NCI-H524 (cell line): ENCODE measurements around the gene COL5A1.
A peak's percentile ranks its signal among the peaks of the same experiment; 100 is the strongest.

Source experiments
- DNase-seq, 2 experiments: peaks; one replicate each; lab custom pipeline; 2025; lab: John Stamatoyannopoulos, UW

COL5A1 gene

DNA sequence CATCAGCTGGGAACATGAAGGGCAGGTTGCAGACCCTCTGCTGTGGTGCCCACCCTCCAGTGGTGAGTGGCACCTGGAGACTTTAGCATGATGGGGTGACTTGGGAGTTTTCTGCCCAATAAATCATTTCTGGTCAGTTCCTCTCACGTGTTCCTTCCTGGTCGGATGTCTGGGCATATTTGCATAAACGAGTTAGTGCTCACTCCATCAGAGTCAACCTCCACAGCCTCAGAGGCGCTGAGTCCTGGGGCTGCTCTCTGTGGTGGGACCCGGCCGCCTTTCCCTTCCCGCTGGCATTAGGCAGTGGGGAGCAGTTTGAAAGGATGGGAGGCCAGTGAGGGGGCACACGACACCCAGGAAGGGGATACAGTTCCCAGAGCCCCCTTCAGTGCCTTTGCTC is 125.0 kb downstream of the COL5A1 start:
- no peak for DNase-seq

DNA sequence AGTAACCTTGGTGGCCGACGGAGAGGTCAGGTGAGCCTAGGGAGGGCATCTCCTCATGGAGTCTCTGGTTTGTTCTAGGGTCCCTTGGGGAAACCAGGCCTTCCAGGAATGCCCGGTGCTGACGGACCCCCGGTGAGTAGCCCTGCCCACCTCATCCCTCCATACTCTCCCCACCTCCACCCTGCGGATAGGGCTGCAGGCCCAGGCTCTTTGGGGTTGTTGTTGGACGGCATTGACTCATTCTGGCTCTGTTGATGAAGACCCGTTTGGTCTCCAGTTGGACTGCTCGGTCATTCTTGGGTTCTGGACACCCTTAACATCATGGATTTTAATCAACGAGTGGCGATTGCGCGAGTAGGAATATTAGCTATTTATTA is 126.7 kb downstream of the COL5A1 start:
- no peak for DNase-seq

- DNase-seq = no peak
Measured at GRCh38 chr9:134768709-134769351, 127.2 kb downstream of the COL5A1 start.

GRCh38 chr9:134770972-134771971 is 129.7 kb downstream of the COL5A1 start:
- DNase-seq = no peak

DNA sequence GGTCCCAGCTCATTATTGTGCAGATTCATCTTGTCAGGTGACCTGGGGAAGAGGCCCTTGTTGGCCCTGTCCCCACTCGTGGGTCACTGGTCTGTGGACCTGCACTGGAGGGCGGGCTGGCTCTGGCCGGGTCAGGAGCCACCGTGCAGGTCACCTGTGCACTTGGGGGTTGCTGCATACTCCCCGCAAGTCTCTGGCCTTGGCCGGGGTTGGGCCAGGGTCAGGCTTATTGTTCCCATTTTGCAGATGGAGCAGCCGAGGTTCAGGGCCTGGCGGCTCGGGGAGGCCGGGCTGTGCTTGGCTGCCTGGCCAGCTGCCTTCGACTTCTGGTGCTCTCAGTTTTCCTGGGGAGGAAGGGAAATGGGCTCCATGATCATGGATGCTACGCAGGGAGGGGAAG is 130.7 kb downstream of the COL5A1 start:
- no peak for DNase-seq

DNA sequence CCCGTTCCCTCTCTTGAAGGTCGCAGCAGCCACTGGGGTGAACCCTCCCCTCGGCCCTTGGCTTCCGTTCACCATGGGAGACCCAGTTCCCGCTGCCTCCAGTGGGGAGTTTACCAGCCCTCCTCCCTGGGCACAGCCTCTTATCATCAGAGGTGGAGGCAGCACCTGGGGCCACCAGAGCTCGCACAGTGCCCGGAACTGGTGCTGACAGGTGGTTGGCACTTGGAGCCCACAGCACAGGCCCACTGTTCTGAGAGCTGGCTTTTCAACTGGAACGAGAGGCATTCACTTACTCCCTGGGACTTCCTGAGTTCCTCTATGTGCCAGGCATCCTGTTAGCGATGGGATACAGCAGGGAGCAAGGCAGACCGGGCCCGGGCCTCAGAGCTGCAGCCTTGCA is 132.2 kb downstream of the COL5A1 start:
- no peak for DNase-seq

- DNase-seq = no peak
Measured at GRCh38 chr9:134774410-134774809, 132.8 kb downstream of the COL5A1 start.

DNA sequence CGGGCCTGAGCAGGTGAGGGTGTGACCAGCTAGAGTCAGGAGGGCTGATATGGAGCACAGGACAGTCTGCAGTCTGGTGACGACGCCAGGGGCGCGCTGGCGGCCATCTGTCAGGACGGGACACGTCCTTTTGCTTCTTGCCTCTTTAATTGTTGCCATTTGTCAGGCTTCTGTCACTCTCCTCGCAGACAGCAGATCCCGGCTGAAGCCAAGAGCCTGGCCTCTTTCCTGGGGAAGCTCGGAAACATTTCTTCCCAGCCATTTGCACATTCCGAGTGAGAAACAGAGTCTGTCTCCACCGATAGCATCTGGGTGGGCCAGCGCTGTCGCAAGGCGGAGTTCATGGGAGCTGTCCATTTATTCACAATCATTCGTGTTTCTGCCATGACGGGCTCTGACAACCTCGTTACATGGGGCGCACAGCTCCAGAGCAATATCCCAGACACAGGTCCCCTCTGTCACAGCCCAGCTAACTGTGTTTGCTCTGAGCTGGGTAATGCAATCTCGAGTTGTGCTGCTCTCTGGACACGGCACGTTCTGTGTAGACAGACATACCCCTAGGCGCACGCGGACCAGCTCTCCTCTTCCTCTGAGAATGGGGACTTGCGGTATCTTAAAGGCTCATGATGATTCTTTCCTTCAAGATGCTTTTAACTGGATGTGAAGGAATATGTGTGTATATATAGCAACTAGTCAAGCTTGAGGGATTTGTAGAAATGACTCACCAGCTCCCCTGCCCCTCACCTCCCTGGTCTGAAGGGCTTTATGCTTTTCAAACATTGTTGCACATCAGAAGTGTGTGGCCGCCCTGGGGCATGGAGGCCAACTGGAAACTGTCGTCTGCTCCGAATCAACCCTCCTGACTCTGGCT is 133.7 kb downstream of the COL5A1 start:
- peak; percentile 74 to 89 for DNase-seq

GRCh38 chr9:134776080-134776796 is 134.6 kb downstream of the COL5A1 start:
- no peak for DNase-seq

- no peak for DNase-seq
Measured at GRCh38 chr9:134777153-134777552, 135.6 kb downstream of the COL5A1 start.

DNA sequence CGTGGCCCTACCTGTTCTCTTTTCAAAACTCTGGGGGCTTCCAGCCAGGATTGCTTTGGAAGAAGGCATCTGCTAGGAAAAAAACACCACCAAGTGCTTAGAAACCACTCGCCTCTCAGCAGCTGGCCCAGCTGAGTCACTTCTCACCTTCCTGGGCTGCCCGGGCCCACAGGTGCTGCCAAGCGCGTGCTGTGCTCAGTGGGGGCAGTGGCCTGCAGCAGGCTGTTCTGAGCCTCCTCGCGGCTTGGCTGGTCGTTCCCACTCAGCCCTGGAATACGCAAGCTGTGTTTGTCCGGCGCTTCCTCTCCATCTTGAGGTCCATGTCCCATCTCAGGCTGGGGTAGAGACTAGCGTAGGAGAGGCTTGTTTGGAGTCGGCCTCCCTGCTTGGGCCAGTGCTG is 136.6 kb downstream of the COL5A1 start:
- peak in 1 of 2 experiments; percentile 50 for DNase-seq

DNA sequence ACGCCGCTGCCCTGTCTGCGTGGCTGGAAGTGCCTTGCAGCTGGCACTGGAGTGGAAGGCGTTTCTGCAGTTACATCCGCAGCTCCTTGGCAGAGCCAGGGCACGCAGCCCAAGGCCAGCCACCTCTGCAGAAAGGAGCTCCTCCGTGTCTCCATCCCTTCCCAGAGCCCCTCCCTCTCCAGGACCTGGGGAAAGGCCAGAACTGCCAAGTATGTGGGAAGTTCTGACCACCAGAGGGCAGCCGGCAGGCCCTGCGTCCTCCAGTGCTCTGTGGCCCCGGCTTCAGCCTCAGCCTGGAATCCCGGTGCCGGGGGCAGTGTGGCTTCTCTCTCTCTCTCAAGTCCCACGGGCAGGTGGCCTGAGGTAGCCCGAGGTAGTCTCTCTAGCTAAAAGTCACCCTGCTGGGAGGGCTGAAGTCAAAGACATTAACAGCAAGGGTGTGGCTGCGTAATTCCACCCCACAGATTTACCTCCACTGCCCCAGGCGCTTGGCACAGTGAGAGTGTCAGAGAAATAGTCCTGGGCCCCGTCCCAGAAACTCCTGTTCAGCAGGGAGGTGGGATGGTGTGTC is 137.3 kb downstream of the COL5A1 start:
- DNase-seq = peak; percentile 71 to 82

- DNase-seq = no peak
Measured at GRCh38 chr9:134779640-134780039, 138.0 kb downstream of the COL5A1 start.

DNA sequence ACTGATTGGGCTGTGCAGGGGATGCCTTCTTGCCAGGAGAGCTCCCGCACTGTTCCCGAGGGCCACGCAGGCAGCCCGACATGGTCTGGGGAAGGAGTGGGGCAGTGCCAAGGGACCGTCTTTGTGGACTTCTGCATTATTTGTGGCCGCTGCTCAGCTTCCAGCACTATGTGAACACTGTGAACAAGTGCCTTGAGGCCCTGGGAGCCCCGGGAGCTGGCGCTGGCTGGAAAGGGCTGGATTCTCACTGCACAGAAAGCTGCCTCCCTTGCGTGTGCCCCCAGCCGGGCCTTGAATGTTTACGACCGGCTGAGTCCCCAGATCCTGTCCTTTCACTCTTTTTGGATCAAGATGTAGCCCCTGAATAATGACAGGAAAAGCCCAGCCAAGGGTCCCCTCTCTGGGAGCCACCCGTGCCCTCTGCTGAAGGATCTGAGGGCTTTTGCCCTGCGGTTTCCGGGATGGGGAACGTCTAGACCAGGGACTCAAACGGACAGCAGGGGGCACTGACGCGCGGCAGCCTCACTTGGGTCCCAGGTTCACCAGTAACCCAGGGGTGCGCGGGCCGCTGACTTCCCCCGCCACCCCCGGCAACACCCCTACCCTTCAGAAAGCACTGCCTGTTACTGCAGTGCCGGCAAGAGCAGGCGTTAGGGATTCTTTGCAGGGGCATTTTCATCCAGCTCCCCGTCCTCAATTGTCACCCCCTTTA is 140.1 kb downstream of the COL5A1 start:
- DNase-seq = peak in 1 of 2 experiments; percentile 59

- peak; percentile 81 to 97 for DNase-seq
Measured at GRCh38 chr9:134782921-134783698, 141.5 kb downstream of the COL5A1 start.

DNA sequence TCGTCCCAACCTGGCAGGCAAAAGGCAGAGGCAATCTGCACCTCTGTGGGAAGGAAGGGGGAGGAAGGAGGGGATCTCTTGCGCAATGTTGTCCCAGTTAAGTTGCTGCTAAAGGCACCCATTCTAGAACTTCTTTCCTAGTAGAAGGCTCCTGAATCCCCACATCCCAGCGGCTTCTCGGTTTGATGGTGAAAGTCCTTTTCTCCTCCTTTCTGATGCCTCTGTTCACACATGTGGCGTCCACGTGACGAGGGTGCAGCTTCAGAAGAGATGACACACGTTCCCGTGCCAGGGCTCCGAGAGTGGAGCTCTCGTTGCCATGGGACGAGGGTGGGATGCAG is 142.1 kb downstream of the COL5A1 start:
- DNase-seq = peak in 1 of 2 experiments; percentile 79

DNA sequence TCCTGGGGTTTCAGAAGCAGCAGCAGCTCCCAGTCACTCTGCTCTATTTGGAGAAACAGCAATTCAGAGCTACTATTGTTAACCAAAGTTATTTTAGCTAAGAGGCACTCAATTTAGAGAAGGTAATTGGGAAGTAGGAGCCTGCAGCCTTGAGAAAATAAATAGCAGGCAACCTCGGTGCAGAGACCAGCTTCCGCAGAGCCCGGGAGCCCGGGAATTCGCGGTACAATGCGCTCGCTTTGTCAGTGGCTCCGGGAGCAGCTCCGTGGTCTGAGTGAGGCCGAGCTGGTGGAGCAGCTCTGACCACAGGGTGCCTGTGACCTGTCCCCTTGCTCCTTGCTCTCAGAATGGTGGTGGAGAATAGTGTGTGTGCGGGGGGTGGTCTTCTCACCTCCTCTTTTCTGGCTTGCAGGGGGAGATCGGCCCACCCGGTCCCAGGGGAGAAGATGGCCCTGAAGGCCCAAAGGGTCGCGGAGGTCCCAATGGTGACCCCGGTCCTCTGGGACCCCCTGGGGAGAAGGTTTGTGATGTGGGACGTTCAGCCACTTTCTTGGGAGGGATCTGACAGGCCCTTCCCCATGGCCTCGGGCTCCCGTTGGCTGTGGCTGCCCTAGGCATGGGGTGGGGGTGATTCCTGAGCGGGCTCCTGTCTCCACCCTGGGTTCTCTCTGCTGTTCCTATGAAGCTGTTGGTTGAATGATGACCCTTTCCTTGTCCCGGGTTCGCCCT is 143.1 kb downstream of the COL5A1 start:
- no peak for DNase-seq

DNA sequence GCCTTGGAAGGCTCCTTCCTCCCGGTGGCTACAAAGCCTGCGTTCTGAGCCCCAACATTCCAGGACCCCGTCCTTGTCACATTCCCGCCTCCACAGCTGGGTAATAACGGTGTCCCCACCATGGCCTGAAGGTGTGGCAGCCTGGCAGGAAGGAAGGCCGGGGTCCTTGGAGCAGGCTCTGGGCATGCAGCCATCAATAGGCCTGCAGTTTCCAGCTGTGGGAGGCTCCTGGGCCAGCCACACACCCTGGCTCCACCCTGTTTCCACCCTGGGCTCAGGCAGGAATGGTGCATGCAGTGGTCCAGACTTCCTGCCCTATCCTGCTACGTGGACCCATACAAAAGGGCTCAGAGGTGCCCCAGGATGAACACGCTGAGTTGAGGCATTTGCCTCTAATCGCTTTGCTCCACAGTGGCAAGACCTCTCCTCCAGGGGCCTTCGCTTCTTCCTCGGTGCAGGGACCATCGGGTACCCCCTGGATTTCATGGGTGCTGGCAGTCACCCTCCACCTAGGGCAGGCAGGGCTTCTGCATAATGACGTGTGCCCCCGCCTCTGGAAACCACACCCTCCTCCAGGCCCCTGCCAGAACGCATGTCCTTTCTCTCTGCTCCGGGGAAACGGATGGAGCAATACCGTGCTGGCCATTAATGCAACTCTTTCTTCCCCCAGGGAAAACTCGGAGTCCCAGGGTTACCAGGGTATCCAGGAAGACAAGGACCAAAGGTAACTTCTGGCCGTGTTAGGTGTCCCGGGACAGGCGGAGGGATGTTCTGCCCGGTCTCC is 143.9 kb downstream of the COL5A1 start:
- no peak for DNase-seq
